Natural killer cell treated with Interleukin-12 subunit alpha and Interleukin-12 subunit beta and Interleukin-15 and Interleukin-18, amount 100 ng/mL, for 72 hours (primary cell): Measurements from ENCODE around the gene ZYG11A. TPM values are rescaled to one million over a fixed set of nuclear protein-coding genes. Genes with fewer than 3 reads are reported as not detected.

Experiments used
- ATAC-seq, 2 donors: fragments of 150-1000 bp; cut with Tn5 transposase in 1 of 2; sonication (Bioruptor Pico), chemical (Tn5 transposase) in 1 of 2; 2 replicates each; pipeline ENCODE4 v1.10.0; 2021
- DNase-seq: peaks from one replicate; pipeline ENCODE4 v3.0.0; 2022; ENCODE audit warnings: low spot score
- H3K27ac Mint-ChIP-seq, 2 donors: 1 replicate in 1 of 2; 2 replicates in 1 of 2; pipeline ENCODE4 v1.8.0; 2022; ENCODE audit warnings: mixed read lengths in 2 of 2, mild to moderate bottlenecking in 1 of 2, moderate library complexity in 1 of 2
- H3K27me3 Mint-ChIP-seq, 2 donors: 1 replicate in 1 of 2; 2 replicates in 1 of 2; pipeline ENCODE4 v1.8.0; 2022; ENCODE audit warnings: mixed read lengths in 2 of 2
- H3K36me3 Mint-ChIP-seq: one replicate; pipeline ENCODE4 v1.8.0; 2022; ENCODE audit warnings: mixed read lengths
- H3K4me1 Mint-ChIP-seq, 2 donors: 1 replicate in 1 of 2; 2 replicates in 1 of 2; pipeline ENCODE4 v1.8.0; 2022; ENCODE audit warnings: low read depth in 2 of 2, mixed read lengths in 2 of 2, mild to moderate bottlenecking in 1 of 2
- H3K4me3 Mint-ChIP-seq: one replicate; pipeline ENCODE4 v1.8.0; 2022; ENCODE audit warnings: mixed read lengths
- H3K9me3 Mint-ChIP-seq: 2 replicates; pipeline ENCODE4 v1.8.0; 2022; ENCODE audit warnings: mixed read lengths
- total RNA-seq, 2 donors: library from RNA; stranded (reverse); gene quantifications; one replicate each; pipeline ENCODE4 v1.2.3, GENCODE V29; 2022

ZYG11A gene
- total RNA-seq, 2 donors from 2014 or later, result 0.07 to 1.0 TPM

DNA sequence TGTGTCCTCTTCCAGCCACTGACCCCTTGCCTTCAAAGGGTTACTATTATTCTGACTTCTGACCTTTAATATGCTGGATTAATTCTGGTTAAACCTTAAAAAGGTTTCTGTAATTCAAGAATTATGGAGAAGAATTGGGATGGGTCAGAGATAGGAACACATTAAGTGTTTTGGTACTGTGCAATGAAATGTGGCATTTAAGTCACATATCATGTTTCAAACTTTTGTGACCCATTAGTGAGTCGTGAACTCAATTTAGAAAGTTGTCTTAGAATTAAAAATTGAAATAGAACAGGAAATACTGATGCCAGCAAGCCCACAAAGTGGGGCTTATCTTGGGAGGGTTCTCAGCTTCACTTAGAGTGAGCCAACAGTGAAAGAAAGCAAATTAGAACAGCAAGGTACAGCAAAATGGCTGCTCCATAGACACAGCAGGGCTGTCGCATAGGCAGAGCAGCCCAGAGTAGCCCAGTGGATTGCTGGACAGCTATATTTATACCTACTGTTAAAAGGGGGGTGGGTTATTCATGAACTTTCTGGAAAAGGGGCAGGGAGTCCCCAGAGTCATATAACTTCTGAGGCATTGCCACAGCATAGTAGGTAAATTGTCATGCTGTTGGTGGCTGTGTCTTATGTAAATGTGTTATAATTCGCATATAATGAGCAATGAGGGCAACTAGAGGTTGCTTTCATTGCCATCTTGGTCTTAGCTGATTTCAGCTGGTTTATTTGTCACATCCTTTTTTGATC, 95.0 kb downstream of the ZYG11A start:
- DNase-seq (no peak), ATAC-seq (no peak)
- H3K4me1 Mint-ChIP-seq, result no peaks in the 10 kb centered on the region
- H3K9me3 Mint-ChIP-seq, result no peaks in the 10 kb centered on the region
- H3K36me3 Mint-ChIP-seq, result no peaks in the 10 kb centered on the region
- H3K27ac Mint-ChIP-seq, result no peak overlapping the region
- no peak overlapping the region for H3K4me3 Mint-ChIP-seq
- no peaks in the 10 kb centered on the region for H3K27me3 Mint-ChIP-seq

DNA sequence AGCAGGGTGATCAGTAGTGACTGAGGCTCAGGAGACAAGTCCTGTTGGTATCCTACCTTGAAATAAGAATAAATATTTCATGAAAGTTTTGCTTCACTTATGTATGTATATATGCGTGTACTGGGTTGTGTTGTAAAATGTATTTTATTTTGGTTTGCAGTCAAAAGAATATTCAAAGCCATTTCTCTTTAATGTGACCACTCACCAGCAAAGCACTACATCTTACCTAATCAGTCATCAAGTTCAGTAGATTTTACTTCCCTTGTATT, 95.6 kb downstream of the ZYG11A start:
- Mint-ChIP-seq H3K27ac (no peak overlapping the region), H3K4me3 (no peak overlapping the region), H3K36me3 (no peaks in the 10 kb centered on the region), H3K27me3 (no peaks in the 10 kb centered on the region), H3K9me3 (no peaks in the 10 kb centered on the region), H3K4me1 (no peaks in the 10 kb centered on the region)
- no peak for DNase-seq
- no peak for ATAC-seq

DNA sequence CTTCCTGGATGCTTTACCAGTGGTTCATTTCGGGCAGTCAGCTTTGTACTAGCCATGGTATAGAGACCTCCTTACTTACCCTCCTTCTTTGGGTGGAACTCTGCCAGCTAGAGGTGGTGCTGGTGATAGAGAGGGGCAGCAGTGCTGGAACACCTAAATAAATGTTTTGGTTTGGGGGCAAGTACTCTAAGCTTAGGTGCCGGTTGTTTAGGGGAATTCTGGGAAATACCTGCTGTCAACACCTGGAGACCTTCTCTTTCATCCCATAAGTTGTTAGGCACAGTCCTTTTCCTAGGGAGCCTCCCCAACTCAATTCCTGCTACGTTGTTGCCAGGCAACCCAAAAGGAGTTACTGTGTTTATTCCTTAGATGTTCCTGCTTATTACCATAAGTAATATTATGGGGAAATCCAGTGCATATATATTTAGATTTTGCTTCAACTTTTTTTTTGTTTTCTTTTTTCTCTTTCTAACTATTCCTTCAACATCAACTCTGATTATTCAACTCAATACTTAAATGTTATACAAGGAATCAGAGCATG, 101.4 kb downstream of the ZYG11A start:
- H3K27ac Mint-ChIP-seq, result no peak overlapping the region
- DNase-seq (no peak), ATAC-seq (no peak)
- no peak overlapping the region for H3K4me3 Mint-ChIP-seq
- no peaks in the 10 kb centered on the region for H3K9me3 Mint-ChIP-seq
- H3K36me3 Mint-ChIP-seq, result no peaks in the 10 kb centered on the region
- no peaks in the 10 kb centered on the region for H3K4me1 Mint-ChIP-seq
- no peaks in the 10 kb centered on the region for H3K27me3 Mint-ChIP-seq

DNA sequence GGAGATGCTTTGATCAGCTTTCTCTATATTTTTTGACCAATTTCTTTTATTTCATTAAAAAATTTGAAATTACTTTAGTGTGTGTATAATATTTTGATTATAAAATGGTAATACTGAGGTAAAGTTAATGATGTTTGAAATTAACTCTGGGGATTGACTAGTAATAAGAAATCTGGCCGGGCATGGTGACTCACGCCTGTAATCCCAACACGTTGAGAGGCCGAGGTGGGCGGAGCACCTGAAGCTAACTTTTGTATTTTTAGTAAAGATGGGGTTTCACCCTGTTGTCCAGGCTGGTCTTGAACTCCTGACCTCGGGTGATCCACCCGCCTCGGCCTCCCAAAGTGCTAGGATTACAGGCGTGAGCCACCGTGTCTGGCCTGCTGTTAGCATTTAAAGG, 102.0 kb downstream of the ZYG11A start:
- Mint-ChIP-seq H3K27me3 (no peaks in the 10 kb centered on the region), H3K36me3 (peaks cover 5% of the 10 kb centered on the region), H3K4me1 (no peaks in the 10 kb centered on the region), H3K4me3 (no peak overlapping the region), H3K9me3 (no peaks in the 10 kb centered on the region), H3K27ac (no peak overlapping the region)
- ATAC-seq (no peak), DNase-seq (no peak)

Other genes starting within 250 kb of the ZYG11A start
- gene GPX7, start 240.4 kb upstream of the ZYG11A start, total RNA-seq, result 10 to 100 TPM; 17.3 to 23.2 TPM
- gene SHISAL2A, start 209.6 kb upstream of the ZYG11A start, total RNA-seq, result 1 to 10 TPM; 2.8 to 5.3 TPM
- 10 to 100 TPM; 18.8 to 39.9 TPM for gene COA7, start 144.4 kb upstream of the ZYG11A start, total RNA-seq
- gene ZYG11B, start 116.3 kb upstream of the ZYG11A start, total RNA-seq, result 1 to 10 TPM; 5.8 to 8.3 TPM
- gene ECHDC2, start 79.0 kb downstream of the ZYG11A start, total RNA-seq, result 10 to 100 TPM; 65.1 to 77.6 TPM
- 10 to 100 TPM; 75.1 to 86.8 TPM for gene SCP2, start 84.5 kb downstream of the ZYG11A start, total RNA-seq
- gene PODN, start 219.5 kb downstream of the ZYG11A start, total RNA-seq, result not detected